Upper lobe of left lung (tissue), 4 donors: ENCODE results near the gene INKA2.

Experiments
- EP300 ChIP-seq, 4 donors: sonication (generic); formaldehyde crosslinking; IDR thresholded peaks; one replicate each; pipeline ENCODE4 v1.5.1; 2017; ENCODE audit warnings: antibody characterized with exemption in 4 of 4, control low read depth in 2 of 4
- POLR2A ChIP-seq, 4 donors: fragments of 450-650 bp; IDR thresholded peaks; one replicate each; pipeline ENCODE4 v1.5.1; 2016 to 2017; ENCODE audit warnings: antibody characterized with exemption in 4 of 4, mild to moderate bottlenecking in 2 of 4
- POLR2AphosphoS5 ChIP-seq, 2 donors: sonication (generic); formaldehyde crosslinking; IDR thresholded peaks; one replicate each; pipeline ENCODE4 v1.5.1; 2017; ENCODE audit warnings: antibody characterized with exemption in 2 of 2
- TF ChIP-seq, protein P1 (sequence below), 6 experiments: fragments of 450-650 bp in 4 of 6; fragments of 200-600 bp in 2 of 6; sonication (generic) in 2 of 6; IDR thresholded peaks; one replicate each; pipeline ENCODE4 v1.5.1; 2016 to 2019; ENCODE audit warnings: antibody characterized with exemption in 6 of 6

DNA sequence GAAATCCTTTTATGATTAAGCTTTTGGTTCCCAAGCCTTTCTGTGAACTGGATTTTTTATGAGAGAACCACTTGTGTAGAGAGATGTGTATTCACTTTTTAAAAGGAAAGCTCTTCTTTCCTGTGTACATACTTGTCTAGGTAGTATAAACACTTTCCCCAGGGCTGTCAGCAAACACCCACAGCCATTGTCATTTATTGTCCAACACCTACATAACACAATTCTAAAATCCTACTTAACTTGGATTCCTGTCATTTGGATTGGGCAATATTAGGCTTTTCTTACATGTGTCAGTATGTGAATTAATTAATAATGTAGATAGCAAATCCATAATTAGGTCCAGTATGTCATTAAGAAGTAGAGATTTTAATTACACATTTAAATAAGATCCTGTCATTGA, 28.8 kb upstream of the INKA2 start:
- TF ChIP-seq, protein P1, sequence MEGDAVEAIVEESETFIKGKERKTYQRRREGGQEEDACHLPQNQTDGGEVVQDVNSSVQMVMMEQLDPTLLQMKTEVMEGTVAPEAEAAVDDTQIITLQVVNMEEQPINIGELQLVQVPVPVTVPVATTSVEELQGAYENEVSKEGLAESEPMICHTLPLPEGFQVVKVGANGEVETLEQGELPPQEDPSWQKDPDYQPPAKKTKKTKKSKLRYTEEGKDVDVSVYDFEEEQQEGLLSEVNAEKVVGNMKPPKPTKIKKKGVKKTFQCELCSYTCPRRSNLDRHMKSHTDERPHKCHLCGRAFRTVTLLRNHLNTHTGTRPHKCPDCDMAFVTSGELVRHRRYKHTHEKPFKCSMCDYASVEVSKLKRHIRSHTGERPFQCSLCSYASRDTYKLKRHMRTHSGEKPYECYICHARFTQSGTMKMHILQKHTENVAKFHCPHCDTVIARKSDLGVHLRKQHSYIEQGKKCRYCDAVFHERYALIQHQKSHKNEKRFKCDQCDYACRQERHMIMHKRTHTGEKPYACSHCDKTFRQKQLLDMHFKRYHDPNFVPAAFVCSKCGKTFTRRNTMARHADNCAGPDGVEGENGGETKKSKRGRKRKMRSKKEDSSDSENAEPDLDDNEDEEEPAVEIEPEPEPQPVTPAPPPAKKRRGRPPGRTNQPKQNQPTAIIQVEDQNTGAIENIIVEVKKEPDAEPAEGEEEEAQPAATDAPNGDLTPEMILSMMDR (IDR thresholded peaks at IDR 0.05): no peak
- TF ChIP-seq POLR2A (IDR thresholded peaks at IDR 0.05) (no peak), POLR2AphosphoS5 (IDR thresholded peaks at IDR 0.05) (no peak), EP300 (IDR thresholded peaks at IDR 0.05) (no peak)
